ENCODE data around the gene SYNDIG1L.

SYNDIG1L gene

GRCh38 chr14:74442757-74443156, 16.7 kb upstream of the SYNDIG1L start:
- Histone ChIP-seq H3K4me1 (ENCODE audit: low read length) (no peaks in the 10 kb centered on the region), H3K27me3 (replicated peaks; ENCODE audit: insufficient read depth, low read length) (no peaks in the 10 kb centered on the region), H3K9ac (ENCODE audit: low read length) (no peak overlapping the region), H3K79me2 (ENCODE audit: low read length) (no peaks in the 10 kb centered on the region), H3K9me3 (replicated peaks; ENCODE audit: insufficient read depth, low read length) (no peaks in the 10 kb centered on the region), H3K4me3 (ENCODE audit: low read length) (no peak overlapping the region), H3K36me3 (replicated peaks; ENCODE audit: insufficient read depth, low read length) (no peaks in the 10 kb centered on the region), H2AFZ (ENCODE audit: low read length) (no peak overlapping the region), H4K20me1 (ENCODE audit: insufficient read depth, low read length) (no peaks in the 10 kb centered on the region), H3K27ac (ENCODE audit: low read length) (no peak overlapping the region), H3F3A (ENCODE audit: insufficient read depth, low read length) (no peaks in the 10 kb centered on the region), H3K9me2 (replicated peaks; ENCODE audit: insufficient read depth, low read length) (no peaks in the 10 kb centered on the region), H3K4me2 (ENCODE audit: low read depth, low read length) (no peak overlapping the region)
- no peak for DNase-seq
- TF ChIP-seq EZH2 (optimal IDR thresholded peaks at IDR 0.05; ENCODE audit: low read depth, low read length) (no peak), CTCF (IDR thresholded peaks at IDR 0.05; ENCODE audit: low read length) (no peak), EZH2phosphoT487 (IDR thresholded peaks at IDR 0.05; ENCODE audit: low read length) (no peak)

- no peak for DNase-seq
- Histone ChIP-seq H3F3A (ENCODE audit: insufficient read depth, low read length) (no peaks in the 10 kb centered on the region), H3K4me2 (ENCODE audit: low read depth, low read length) (no peak overlapping the region), H3K9me2 (replicated peaks; ENCODE audit: insufficient read depth, low read length) (no peaks in the 10 kb centered on the region), H3K27me3 (replicated peaks; ENCODE audit: insufficient read depth, low read length) (no peaks in the 10 kb centered on the region), H3K27ac (ENCODE audit: low read length) (no peak overlapping the region), H3K9me3 (replicated peaks; ENCODE audit: insufficient read depth, low read length) (no peaks in the 10 kb centered on the region), H3K4me3 (ENCODE audit: low read length) (no peak overlapping the region), H3K36me3 (replicated peaks; ENCODE audit: insufficient read depth, low read length) (no peaks in the 10 kb centered on the region), H3K79me2 (ENCODE audit: low read length) (no peaks in the 10 kb centered on the region), H4K20me1 (ENCODE audit: insufficient read depth, low read length) (no peaks in the 10 kb centered on the region), H2AFZ (ENCODE audit: low read length) (no peak overlapping the region), H3K4me1 (ENCODE audit: low read length) (no peaks in the 10 kb centered on the region), H3K9ac (ENCODE audit: low read length) (no peak overlapping the region)
- TF ChIP-seq EZH2phosphoT487 (IDR thresholded peaks at IDR 0.05; ENCODE audit: low read length) = no peak
- TF ChIP-seq CTCF (IDR thresholded peaks at IDR 0.05; ENCODE audit: low read length) = no peak
- TF ChIP-seq EZH2 (optimal IDR thresholded peaks at IDR 0.05; ENCODE audit: low read depth, low read length) = no peak
Observed at GRCh38 chr14:74441113-74441512, 15.1 kb upstream of the SYNDIG1L start.

- Histone ChIP-seq H3K27me3 (replicated peaks; ENCODE audit: insufficient read depth, low read length) (no peaks in the 10 kb centered on the region), H4K20me1 (ENCODE audit: insufficient read depth, low read length) (no peaks in the 10 kb centered on the region), H3K9me3 (replicated peaks; ENCODE audit: insufficient read depth, low read length) (no peaks in the 10 kb centered on the region), H3K4me1 (ENCODE audit: low read length) (no peaks in the 10 kb centered on the region), H3K27ac (ENCODE audit: low read length) (no peak overlapping the region), H2AFZ (ENCODE audit: low read length) (no peak overlapping the region), H3K4me2 (ENCODE audit: low read depth, low read length) (no peak overlapping the region), H3K4me3 (ENCODE audit: low read length) (no peak overlapping the region), H3K79me2 (ENCODE audit: low read length) (no peaks in the 10 kb centered on the region), H3K9ac (ENCODE audit: low read length) (no peak overlapping the region), H3K9me2 (replicated peaks; ENCODE audit: insufficient read depth, low read length) (no peaks in the 10 kb centered on the region), H3F3A (ENCODE audit: insufficient read depth, low read length) (no peaks in the 10 kb centered on the region), H3K36me3 (replicated peaks; ENCODE audit: insufficient read depth, low read length) (no peaks in the 10 kb centered on the region)
- no peak for DNase-seq
- no peak for TF ChIP-seq EZH2phosphoT487 (IDR thresholded peaks at IDR 0.05; ENCODE audit: low read length)
- TF ChIP-seq CTCF (IDR thresholded peaks at IDR 0.05; ENCODE audit: low read length) = no peak
Observed at GRCh38 chr14:74438351-74438915, 12.4 kb upstream of the SYNDIG1L start.
